Stimulated activated CD8-positive, alpha-beta memory T cell treated with anti-CD3 and anti-CD28 coated beads, Interleukin-12 subunit alpha, Interleukin-12 subunit beta, amount 100 ng/mL, for 4 hours (primary cell): ENCODE data around the gene STAM2.
"Not testable (repeated sequence)": the region's sequence is repeated elsewhere in the genome, so short reads cannot be mapped to it uniquely, and the experiment has no call there.

Experiments used
- DNase-seq: peaks from one replicate; pipeline ENCODE4 v3.0.0-alpha.2; 2020; ENCODE audit warnings: low read depth

Gene STAM2

DNA sequence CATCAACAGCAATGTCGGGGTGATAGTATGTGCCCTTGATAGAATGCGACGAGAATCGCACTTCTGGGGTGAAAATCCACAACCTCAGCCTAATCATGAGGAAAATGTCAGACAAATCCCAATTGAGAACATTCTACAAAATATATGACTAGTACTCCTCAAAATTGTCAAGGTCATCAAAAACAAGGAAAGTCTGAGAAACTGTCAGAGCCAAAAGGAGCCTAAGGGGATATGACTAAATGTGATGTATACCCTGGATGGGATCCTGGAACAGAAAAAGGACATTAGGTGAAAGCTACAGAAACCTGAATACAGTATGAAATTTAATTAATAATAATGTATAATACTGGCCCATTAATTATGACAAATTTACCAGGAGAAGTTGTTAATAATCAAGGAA is 69.1 kb downstream of the STAM2 start:
- no peak for DNase-seq

DNA sequence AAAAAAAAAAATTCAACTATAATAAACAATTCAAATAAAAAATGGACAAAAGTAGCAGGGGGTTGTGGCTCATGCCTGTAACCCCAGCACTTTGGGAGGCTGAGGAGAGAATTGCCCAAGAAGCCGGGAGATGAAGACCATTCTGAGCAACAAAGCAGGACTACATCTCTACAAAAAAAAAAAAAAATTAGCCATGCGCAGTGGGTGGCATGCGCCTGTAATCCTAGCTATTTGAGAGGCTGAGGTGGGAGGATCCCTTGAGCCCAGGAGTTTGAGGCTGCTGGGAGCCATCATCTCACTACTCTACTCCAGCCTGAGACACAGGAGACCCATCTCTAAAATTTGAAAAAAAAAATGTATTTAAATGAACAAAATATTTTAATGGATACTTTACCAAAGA is 72.3 kb downstream of the STAM2 start:
- no peak for DNase-seq

DNA sequence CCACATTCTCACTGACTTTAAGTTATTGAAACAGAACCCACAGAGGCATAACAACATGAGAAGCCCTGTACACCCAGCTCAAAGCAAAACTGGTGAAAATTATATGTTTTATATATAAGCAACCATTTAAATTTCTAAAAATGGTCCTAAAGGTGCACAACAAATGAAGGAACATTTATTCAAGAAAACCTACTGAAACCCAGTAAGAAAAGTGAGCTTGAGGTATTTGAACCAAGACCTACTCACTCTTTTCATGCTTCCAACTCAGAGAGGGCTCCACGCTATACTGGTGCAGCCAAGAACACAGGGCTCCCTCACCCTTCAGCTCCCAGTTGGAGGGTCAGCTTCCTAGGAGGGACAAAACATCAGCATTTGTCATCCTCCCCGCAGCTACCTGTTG is 74.6 kb downstream of the STAM2 start:
- DNase-seq, result no peak

DNA sequence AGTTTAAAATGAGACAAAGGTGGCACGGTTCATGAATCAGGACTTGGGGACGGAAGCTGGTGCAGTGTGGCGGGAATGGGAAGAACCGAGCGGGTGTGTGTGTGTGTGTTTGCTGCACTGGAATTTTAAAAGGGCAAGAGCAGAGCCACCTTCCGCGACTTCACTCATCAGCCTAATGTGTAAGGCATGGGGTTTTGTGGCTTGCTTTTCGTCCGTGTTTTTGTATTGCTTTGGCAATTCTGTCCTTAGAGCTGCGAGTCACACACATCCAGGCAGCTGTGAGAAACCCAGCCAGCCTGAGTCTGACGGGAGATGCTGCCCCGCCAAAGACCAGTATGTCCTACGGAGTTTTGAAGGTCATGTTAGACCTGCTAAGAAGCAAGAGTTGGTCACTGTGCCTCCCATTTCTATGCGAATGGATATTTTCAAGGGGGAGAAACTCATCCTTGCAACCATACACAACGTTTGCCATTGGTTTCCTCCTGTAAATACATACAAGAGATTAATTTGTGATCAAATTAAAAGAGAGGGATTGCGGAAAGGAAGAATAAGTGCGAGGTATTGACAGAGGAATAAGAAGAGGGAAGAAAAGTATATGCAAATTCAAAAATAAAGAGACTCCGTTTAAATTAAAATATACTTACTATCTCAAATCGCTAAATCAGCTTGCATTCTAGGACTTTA is 76.1 kb downstream of the STAM2 start:
- DNase-seq, result no peak

DNA sequence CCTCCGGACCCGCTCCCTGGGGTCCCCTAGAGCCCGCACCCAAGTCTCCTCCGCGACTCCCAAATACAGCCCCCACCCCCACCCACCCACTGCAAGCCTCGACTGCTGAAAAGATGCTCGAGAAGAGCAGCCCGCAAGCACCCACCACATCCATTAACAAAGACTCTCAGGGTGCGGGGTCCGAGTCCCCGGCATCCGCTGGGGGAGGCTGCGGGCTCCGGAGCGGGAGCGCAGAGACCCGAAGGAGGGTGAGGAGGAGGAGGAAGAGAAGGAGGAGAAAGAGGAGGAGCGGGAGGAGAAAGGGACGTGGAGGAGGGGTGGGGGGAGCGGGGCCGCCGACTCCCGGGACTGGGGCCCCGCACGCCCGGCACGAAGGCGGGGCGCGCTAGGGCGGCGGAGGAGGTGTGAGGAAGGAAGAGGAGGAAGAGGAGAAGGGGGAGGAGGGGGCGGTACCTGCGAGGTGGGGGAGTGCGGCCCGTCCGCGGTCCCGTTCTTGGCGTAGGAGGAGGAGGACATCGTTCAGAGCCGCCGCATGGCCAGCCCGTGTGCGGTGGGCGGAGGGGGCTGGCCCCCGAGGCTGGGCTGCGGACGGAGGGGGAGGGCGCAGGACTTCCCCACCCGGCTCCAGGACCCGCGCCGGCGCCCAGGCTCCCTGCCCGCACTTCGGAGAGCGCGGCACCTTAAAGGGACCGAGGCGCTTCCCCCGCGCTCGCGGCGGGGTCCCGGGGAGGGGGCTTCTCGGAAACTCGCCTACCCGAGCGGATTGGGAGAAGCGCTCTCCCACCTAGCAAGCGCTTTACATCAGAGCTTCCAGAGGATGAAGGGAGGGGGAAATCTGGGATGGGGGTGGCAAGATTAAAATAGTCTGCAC is 76.8 kb downstream of the STAM2 start, which contains the start of gene CACNB4:
CACNB4 (minus strand) TSS at position 549 of the 871 bp plus-strand sequence.
- no peak for DNase-seq

DNA sequence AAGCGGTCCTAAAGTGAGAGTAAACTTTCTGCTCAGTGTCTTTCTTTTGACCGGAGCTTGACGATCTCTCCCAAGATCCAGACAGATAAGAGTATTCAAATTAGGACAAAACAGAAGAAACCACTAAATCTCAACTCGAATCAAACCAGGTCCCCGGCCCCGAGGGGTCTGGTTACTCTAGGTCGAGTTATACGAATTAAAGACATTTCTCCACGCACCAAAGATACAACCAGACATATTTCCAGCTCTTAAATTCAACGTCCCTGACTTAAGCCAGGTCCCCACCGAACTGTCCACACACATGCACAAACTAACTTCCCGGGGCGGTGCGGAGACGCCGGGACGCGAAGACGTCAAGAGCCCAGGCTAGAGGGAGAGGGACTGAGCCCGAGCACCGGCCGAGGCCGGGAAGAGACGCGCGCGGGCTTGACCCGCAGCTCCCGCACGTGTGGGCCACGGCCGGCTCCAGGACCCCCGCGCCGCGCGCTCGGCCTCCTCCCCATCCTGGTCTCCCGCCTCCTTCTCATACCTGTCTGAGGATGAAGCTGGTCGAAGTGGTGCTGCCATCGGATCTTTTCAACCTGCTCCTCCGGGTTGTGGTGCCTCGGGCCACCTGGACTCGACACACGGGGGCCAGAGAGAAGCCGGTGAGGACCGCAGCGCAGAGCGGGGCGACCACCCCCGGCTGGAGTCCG is 77.6 kb downstream of the STAM2 start:
- no peak for DNase-seq

DNA sequence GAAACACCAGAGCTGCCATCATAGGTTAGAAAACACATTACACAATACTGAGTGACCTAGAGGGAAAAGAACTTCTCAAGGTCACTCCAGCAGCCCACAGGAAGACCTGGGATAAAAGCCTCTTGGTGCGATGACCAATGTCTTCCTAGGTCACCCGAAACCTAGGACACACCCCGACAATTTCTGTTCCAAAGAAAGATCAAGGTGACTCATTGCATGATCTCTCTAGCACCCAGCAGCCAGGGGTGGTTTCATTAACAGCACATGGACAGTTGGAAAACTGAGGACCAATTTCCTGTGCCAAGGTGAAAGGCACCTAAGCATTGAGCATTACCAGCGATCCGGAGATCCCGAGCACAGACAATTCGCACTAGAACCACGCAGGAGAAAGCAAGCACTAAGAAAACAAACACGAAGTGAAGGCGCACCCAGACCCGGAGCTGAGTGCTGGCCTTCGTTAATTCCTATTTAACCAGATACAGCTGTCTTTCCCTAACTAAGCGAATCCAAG is 78.2 kb downstream of the STAM2 start:
- no peak for DNase-seq

DNA sequence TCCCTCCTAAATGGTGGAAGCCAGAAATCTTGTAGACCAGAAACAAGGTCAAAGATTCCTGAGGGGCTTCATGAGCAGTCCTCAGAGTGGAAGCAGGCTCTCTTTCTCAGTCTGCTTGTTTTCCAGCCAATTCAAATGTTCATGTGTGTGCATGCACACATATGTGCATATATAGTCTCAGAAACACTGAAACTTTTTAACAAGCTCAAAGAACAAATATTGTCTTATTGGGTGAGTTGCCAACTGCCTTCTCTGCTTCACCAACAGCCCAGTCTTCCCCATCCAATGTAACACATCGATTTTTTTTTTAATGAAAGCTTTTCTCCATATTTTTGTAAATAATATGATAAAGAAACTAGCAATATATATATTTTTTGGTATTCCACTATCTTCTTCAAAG is 80.4 kb downstream of the STAM2 start:
- DNase-seq, result no peak

DNA sequence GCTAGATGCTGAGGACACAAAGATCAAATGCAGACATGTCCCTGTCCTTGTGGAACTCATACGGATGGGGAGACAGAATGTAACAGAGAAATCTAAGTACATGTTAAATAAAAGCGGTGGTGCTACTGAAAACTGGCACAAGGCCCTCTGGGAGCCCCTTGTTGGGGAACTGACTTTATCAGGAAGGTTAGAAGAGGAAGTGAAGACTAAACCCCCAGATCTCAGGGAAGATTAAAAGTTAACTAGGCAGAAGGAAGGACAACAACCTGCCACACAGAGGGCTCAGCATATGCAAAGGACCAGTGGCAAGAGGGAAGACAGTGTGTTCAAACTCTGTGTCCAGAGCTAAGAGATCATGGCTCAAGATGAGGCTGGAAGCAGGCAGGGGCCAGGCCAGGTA is 81.5 kb downstream of the STAM2 start:
- DNase-seq, result no peak

DNA sequence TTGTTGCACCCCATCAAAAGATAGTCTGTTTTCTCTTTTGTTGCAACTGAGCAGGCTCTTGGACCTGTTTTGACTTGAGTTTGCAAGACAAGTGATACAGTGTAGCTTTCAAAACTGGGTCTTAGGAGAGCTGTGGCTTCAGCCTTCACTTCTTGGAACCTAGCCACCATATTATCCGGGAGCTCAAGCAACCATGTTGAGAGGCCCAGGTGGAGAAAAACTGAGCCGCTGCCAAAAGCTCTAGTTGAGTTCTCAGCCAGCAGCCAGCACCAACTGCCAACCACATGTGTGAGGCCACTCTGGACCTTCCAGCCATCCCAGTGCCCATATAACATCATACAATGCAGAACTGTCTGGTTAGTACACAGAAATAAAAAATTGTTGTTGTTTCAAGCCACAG is 82.1 kb downstream of the STAM2 start:
- no peak for DNase-seq

DNA sequence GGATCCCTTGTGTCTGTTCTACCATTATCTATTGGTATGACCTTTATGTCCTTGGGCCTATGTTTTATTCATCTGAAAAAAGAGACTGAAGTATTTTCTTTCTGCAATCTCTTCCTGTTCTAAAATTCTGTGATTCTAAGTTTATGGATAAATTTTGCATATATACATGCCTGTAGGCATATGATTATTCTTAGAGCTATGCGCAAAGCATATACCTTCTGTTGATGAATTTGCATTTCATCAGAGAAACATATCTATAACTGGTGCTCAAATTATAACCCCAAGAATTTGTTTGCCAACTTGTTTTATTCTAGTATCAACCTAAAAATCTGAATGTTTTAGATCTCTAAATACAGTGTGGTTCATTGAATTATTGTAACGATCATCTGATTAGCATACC is 83.5 kb downstream of the STAM2 start:
- DNase-seq, result no peak

DNA sequence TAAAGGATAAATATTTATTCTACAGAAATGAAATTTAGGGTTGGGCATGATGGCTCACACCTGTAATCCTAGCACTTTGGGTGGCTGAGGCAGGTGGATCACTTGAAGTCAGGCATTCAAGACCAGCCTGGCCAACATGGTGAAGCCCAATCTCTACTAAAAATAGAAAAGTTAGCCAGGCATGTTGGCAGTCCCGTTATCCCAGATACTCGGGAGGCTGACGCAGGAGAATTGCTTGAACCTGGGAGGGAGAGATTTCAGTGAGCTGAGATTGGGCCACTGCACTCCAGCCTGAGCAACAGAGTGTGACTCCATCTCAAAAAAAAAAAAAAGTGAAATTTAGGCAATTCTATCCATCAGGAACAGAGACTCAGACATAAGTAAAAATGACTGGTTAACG is 84.8 kb downstream of the STAM2 start:
- DNase-seq, result not testable (repeated sequence)

DNA sequence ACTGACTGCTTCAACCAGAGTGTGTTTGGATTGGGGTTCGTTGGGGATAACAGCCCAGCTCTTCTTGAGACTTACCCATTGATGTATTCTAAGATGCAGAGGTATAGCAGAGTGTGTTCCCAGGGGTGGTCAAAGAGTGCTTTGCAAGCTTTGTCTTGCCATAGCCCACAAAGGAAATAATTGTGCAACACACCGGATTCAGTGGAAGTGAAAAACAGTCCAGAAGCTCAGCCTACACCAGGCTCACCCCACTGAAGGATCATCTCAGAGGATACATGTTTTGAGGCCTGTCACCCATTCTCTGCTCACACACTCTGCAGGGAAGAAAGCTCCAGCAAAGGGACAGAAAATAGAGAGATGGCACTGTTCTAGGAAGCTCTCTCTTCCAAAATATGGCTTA is 86.3 kb downstream of the STAM2 start:
- no peak for DNase-seq

DNA sequence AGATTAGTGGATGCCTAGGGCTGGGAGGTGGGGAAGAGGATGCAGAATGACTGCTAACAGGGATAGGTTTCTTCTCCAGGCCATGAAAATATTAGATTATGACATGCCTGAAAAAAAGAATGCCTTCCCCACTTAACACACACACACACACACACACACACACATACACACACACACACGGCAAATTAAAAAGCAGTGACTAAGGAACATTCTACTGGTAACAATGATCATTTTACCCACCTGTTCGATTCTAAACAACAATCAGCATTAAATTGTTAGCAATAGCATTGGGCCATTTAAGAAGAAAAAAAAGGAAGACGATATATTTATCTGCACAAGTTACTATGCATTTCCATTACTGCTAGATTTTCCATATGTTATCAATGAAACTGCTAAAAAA is 87.6 kb downstream of the STAM2 start:
- no peak for DNase-seq

DNA sequence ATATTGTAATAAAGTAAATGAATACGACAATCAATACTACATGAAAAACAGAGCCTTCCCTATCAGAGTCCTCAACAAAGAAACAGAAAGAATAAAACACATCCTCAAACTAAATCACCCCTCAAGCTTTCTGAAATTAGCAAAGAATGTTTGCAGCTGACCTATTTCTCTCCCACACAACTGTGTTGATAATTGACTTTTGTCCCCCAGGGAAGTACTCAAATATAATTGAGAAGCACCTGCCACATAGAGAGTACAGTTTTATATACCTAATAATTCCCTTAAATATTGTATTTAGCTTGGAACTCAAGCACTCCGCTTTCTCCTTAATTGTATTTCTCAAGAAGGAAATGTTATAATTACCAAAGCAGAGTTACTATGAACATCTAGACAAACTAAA is 89.3 kb downstream of the STAM2 start:
- DNase-seq, result no peak

DNA sequence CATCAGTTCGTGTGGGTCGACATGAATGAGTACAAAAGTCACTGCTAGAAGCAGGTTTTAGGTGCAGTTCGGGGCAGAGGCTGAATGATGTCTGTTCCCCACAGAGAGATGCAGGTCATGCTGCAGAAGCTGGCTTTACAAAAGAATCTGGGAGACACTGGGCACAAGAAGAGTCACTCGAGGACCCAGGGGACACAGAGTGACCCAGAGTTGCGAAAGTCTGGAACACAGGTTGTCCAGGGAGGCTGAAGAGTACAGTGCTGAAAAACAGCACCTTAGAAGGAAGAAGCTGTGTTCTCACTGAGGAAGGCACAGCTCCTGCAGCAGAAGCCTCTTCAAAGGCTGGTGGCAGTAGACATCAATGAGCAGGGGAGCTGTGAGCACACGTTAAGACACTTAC is 91.5 kb downstream of the STAM2 start:
- no peak for DNase-seq

DNA sequence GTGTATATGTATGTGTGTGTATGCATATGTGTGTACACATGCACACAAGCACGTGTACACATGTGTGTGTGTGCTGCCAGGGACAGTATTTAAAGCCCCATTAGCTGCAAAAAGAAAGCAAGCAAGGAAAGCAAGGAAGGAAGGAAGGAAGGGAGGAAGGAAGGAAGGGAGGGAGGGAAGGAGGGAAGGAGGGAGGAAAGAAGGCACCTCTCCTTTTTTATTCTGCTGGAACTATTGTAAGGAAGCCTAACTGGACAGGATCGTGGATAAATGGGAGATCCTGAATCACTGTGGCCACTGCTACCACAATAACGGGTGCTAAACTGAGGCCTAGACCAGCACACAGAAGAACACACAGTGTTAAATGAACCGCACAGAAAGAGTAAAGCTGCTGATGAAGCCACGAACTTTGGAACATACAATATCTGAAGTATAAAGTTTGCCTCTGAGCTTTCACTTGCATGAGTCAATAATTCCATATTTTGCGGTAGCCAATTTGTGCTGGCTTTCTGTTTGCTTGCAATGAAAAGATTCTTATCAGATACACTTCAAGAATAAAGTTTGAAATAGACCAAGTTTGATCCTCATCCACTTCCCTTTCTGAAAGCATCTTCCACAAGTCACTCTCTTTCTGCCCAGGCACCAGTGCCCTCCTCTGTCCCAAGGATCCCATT is 92.2 kb downstream of the STAM2 start:
- no peak for DNase-seq

DNA sequence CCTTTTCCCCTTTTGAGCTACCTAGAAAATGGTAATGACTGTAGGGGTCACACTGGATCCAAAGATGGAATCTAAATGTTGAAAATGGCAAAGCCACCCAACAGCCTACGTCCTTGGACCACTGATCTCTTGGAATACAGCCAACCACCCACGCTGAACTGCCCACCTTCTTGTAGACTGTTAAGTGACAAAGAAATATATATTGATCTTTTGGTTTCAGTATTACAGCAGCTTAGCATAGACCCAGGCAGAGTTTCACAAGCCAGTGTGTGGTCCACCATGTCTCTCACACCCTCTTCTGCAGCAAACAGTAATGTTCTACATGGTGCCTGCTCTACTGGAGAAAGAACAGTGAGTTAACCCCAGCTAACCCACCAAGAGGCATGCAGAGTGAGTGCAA is 96.9 kb downstream of the STAM2 start:
- no peak for DNase-seq

DNA sequence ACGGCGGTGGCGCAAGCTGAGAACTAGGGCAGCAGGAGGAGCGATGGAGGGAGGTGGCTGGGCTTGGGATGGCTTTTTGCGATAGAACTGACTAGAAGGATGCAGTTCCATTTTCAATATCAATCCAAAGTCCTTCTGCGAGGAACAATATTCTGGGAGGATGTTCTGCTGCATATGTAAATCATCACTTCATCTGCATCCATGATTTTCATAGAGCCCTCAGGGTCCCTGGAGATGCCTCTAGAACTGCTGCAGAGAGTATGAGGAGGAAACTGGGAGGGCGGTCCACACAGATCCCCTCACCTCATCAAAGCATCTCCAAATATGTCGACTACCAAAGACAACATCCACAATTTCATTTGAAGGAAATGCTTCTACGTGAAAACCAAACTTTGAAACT is 97.5 kb downstream of the STAM2 start:
- DNase-seq, result no peak

DNA sequence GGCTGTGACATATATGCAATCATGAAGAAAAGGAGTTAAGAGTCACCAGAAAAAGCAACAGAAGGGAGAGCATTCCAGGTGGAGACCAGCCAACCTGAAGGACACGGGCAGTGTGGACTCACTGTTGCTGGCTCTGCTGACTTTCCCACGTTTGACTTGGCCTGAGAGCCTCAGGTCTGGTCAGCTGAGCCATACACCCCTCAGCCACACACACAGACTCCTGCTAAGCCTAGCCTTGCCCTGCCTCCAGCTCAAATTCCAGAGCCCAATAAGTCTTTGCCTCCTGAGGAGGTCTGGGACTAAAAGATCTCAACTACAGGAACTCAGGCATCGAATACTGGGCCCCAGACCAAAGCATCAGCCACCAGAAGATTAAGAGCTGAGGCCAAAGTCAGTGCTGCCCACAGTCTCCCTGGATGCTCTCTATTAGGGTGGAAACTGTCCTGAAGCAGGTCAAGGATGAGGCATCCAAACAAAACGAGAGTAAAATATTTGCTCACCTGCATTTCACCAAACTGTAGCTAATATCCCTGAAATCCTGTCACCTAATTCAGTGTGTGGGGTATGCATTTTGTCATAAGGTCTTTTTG is 100.0 kb downstream of the STAM2 start:
- no peak for DNase-seq

DNA sequence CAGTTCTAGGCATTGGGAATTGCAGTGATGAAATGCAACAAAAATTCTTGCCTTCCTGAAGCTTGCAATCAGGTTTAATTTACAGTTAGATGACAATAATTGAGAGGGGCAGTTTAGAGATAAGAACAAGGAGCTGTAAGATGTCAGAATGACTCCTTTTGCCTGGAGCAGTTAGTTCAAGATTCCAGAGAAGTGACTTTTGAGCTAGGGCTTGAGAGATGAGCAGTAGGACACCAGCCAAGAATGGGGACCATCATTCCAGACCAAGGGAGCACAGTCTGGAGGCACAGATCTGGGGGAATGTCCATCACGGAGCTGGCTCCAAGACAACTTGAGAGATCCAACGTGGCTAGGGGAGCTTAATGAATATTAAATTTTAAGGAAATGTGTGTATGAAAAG is 103.6 kb downstream of the STAM2 start:
- no peak for DNase-seq

DNA sequence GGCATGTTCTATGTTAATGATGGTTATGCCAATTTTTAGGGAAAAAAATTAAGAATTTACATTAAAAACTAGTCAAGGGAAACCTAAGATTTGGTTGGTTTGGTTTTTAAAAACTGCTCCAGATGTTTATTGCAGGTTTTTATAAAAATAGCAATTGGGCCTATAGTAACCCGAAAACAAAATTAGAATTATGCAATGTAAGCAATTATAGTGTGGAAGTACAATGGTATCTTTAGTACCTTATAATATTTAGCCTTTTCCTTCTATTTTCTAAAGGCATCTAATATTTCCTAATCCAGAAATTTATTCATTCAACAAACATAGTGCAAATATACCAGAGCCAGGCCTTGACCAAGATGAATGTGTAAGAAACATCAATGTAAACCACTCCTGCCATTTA is 104.0 kb downstream of the STAM2 start:
- no peak for DNase-seq
